Neutrophil (primary cell): Measurements from ENCODE around the gene C1orf167.

Source experiments
- H3K27ac ChIP-seq: fragments of 200-600 bp; sonication (generic); 2 replicates; pipeline ENCODE4 v1.5.1; 2016; ENCODE audit warnings: mild to moderate bottlenecking, moderate library complexity
- H3K27me3 ChIP-seq: fragments of 200-600 bp; sonication (generic); 2 replicates; pipeline ENCODE4 v1.6.0; 2016; ENCODE audit warnings: mild to moderate bottlenecking
- H3K36me3 ChIP-seq: fragments of 200-600 bp; sonication (generic); 2 replicates; pipeline ENCODE4 v1.5.1; 2017
- H3K4me1 ChIP-seq, 2 experiments: fragments of 200-600 bp in 1 of 2; sonication (generic) in 1 of 2; 1 replicate in 1 of 2; 2 replicates in 1 of 2; pipeline versions ENCODE4 v1.5.1 to v1.6.1; 2013 to 2016; ENCODE audit warnings: low read depth in 1 of 2, low read length in 1 of 2, mild to moderate bottlenecking in 1 of 2, moderate library complexity in 1 of 2; ENCODE audit not compliant: control insufficient read depth in 1 of 2, insufficient read depth in 1 of 2
- H3K4me3 ChIP-seq, 2 experiments: fragments of 200-600 bp in 1 of 2; sonication (generic) in 1 of 2; 1 replicate in 1 of 2; 2 replicates in 1 of 2; pipeline ENCODE4 v1.5.1; 2013 to 2016; ENCODE audit warnings: low read depth in 1 of 2, low read length in 1 of 2, mild to moderate bottlenecking in 1 of 2, moderate library complexity in 1 of 2
- H3K9me3 ChIP-seq: fragments of 200-600 bp; sonication (generic); 2 replicates; pipeline ENCODE4 v1.5.1; 2016
- CTCF ChIP-seq: fragments of 200-600 bp; sonication (generic); IDR thresholded peaks from 2 replicates; pipeline ENCODE4 v1.5.1; 2016; ENCODE audit warnings: antibody characterized with exemption

The C1orf167 gene

GRCh38 chr1:11765661-11766428 is 3.9 kb downstream of the C1orf167 start:
- TF ChIP-seq CTCF, result no peak
- Histone ChIP-seq H3K36me3 (no peaks in the 10 kb centered on the region), H3K4me1 (peaks cover 0 to 6% of the 10 kb centered on the region in 2 experiments), H3K9me3 (no peaks in the 10 kb centered on the region), H3K27me3 (peaks cover 25% of the 10 kb centered on the region), H3K4me3 (no peak overlapping the region), H3K27ac (no peak overlapping the region)

GRCh38 chr1:11766429-11766776 is 4.4 kb downstream of the C1orf167 start:
- Histone ChIP-seq H3K4me1 (peaks cover 0 to 6% of the 10 kb centered on the region in 2 experiments), H3K4me3 (no peak overlapping the region), H3K27ac (no peak overlapping the region), H3K36me3 (no peaks in the 10 kb centered on the region), H3K27me3 (peaks cover 20% of the 10 kb centered on the region), H3K9me3 (no peaks in the 10 kb centered on the region)
- TF ChIP-seq CTCF, result no peak

GRCh38 chr1:11767922-11768704 is 6.1 kb downstream of the C1orf167 start:
- Histone ChIP-seq H3K27me3 (peaks cover 3% of the 10 kb centered on the region), H3K4me1 (no peaks in the 10 kb centered on the region), H3K36me3 (no peaks in the 10 kb centered on the region), H3K9me3 (no peaks in the 10 kb centered on the region), H3K27ac (no peak overlapping the region), H3K4me3 (no peak overlapping the region)
- no peak for TF ChIP-seq CTCF

- H3K27ac ChIP-seq, result no peak overlapping the region
- no peak for TF ChIP-seq CTCF
- no peak overlapping the region for H3K4me3 ChIP-seq
- no peaks in the 10 kb centered on the region for H3K4me1 ChIP-seq
- H3K36me3 ChIP-seq, result no peaks in the 10 kb centered on the region
- H3K9me3 ChIP-seq, result no peaks in the 10 kb centered on the region
- peaks cover 3% of the 10 kb centered on the region for H3K27me3 ChIP-seq
Observed at GRCh38 chr1:11768821-11769220, 6.8 kb downstream of the C1orf167 start.

GRCh38 chr1:11769274-11769673 is 7.3 kb downstream of the C1orf167 start:
- TF ChIP-seq CTCF, result no peak
- Histone ChIP-seq H3K4me3 (no peak overlapping the region), H3K9me3 (no peaks in the 10 kb centered on the region), H3K27me3 (peaks cover 3% of the 10 kb centered on the region), H3K4me1 (no peaks in the 10 kb centered on the region), H3K27ac (no peak overlapping the region), H3K36me3 (no peaks in the 10 kb centered on the region)
